BLaER1 (cell line): ENCODE results near the gene CTBP1.

ENCODE experiments used
- H3K27ac ChIP-seq: shearing (Covaris generic); formaldehyde crosslinking; 2 replicates; pipeline ENCODE4 v1.8.1; 2022
- H3K27me3 ChIP-seq: shearing (Covaris generic); formaldehyde crosslinking; 2 replicates; pipeline ENCODE4 v1.8.1; 2022
- H3K36me3 ChIP-seq: shearing (Covaris generic); formaldehyde crosslinking; 2 replicates; pipeline ENCODE4 v1.8.1; 2022
- H3K4me1 ChIP-seq: shearing (Covaris generic); formaldehyde crosslinking; 2 replicates; pipeline ENCODE4 v1.8.1; 2022
- H3K4me2 ChIP-seq: shearing (Covaris generic); formaldehyde crosslinking; 2 replicates; pipeline ENCODE4 v1.8.1; 2022
- H3K4me3 ChIP-seq: shearing (Covaris generic); formaldehyde crosslinking; 2 replicates; pipeline ENCODE4 v1.8.1; 2022
- H3K9ac ChIP-seq: shearing (Covaris generic); formaldehyde crosslinking; 2 replicates; pipeline ENCODE4 v1.8.1; 2022
- H3K9me3 ChIP-seq: shearing (Covaris generic); formaldehyde crosslinking; 2 replicates; pipeline ENCODE4 v1.8.1; 2022
- H4K20me1 ChIP-seq: shearing (Covaris generic); formaldehyde crosslinking; 2 replicates; pipeline ENCODE4 v1.8.1; 2022
- Cebpa-rat ChIP-seq: shearing (Covaris generic); IDR thresholded peaks from 2 replicates; pipeline ENCODE4 v1.8.1; 2022

Gene CTBP1

GRCh38 chr4:1251773-1252066, 2.8 kb upstream of the CTBP1 start:
- no peak overlapping the region for H3K4me2 ChIP-seq
- H3K9me3 ChIP-seq = peaks cover 62% of the 10 kb centered on the region

GRCh38 chr4:1250921-1251772, 2.2 kb upstream of the CTBP1 start:
- Histone ChIP-seq H3K27me3 (no peaks in the 10 kb centered on the region), H3K36me3 (peaks cover 45% of the 10 kb centered on the region)

More at GRCh38 chr4:1251773-1252066, 2.8 kb upstream of the CTBP1 start:
- no peak for TF ChIP-seq Cebpa-rat
- Histone ChIP-seq H3K9ac (no peak overlapping the region), H3K27ac (no peak overlapping the region), H3K27me3 (no peaks in the 10 kb centered on the region), H3K4me3 (0 out of 2 replicates have a peak overlapping the region, but pooled peaks have one; percentile 98), H3K36me3 (peaks cover 45% of the 10 kb centered on the region), H3K4me1 (peaks cover 24% of the 10 kb centered on the region), H4K20me1 (peaks cover 13% of the 10 kb centered on the region)

GRCh38 chr4:1250527-1250812, 1.5 kb upstream of the CTBP1 start:
- Histone ChIP-seq H3K4me2 (peak overlapping the region; percentile 95), H3K27ac (peak overlapping the region; percentile 98; the same call in 1 of the 2 replicates), H3K4me1 (peaks cover 37% of the 10 kb centered on the region), H3K4me3 (peak overlapping the region; percentile 98), H3K27me3 (no peaks in the 10 kb centered on the region), H3K9me3 (peaks cover 49% of the 10 kb centered on the region), H3K9ac (peak overlapping the region; percentile 99), H3K36me3 (peaks cover 45% of the 10 kb centered on the region), H4K20me1 (peaks cover 26% of the 10 kb centered on the region)
- TF ChIP-seq Cebpa-rat = no peak

More at GRCh38 chr4:1250921-1251772, 2.2 kb upstream of the CTBP1 start:
- no peak for TF ChIP-seq Cebpa-rat
- H3K27ac ChIP-seq = no peak overlapping the region
- H3K4me2 ChIP-seq = peak overlapping the region; percentile 95
- peaks cover 19% of the 10 kb centered on the region for H4K20me1 ChIP-seq
- peak overlapping the region; percentile 98 for H3K4me3 ChIP-seq
- H3K9me3 ChIP-seq = peaks cover 56% of the 10 kb centered on the region
- peaks cover 30% of the 10 kb centered on the region for H3K4me1 ChIP-seq
- H3K9ac ChIP-seq = no peak overlapping the region

- H3K4me1 ChIP-seq = peaks cover 42% of the 10 kb centered on the region
- H3K4me2 ChIP-seq = peak overlapping the region; percentile 95
- H3K9ac ChIP-seq = peak overlapping the region; percentile 99
- H3K9me3 ChIP-seq = peaks cover 44% of the 10 kb centered on the region
- peaks cover 44% of the 10 kb centered on the region for H3K36me3 ChIP-seq
- H4K20me1 ChIP-seq = peaks cover 31% of the 10 kb centered on the region
- no peak for TF ChIP-seq Cebpa-rat
- H3K27ac ChIP-seq = peak overlapping the region; percentile 98
- no peaks in the 10 kb centered on the region for H3K27me3 ChIP-seq
- peak overlapping the region; percentile 98 for H3K4me3 ChIP-seq
Measured at GRCh38 chr4:1249731-1250526, 999 bp upstream of the CTBP1 start.

GRCh38 chr4:1249148-1249730, 309 bp upstream of the CTBP1 start:
- Histone ChIP-seq H4K20me1 (peaks cover 38% of the 10 kb centered on the region), H3K9ac (peak overlapping the region; percentile 99), H3K4me2 (peak overlapping the region; percentile 95), H3K9me3 (peaks cover 37% of the 10 kb centered on the region), H3K4me3 (peak overlapping the region; percentile 98), H3K27ac (peak overlapping the region; percentile 98), H3K27me3 (no peaks in the 10 kb centered on the region), H3K4me1 (peaks cover 49% of the 10 kb centered on the region), H3K36me3 (peaks cover 43% of the 10 kb centered on the region)
- no peak for TF ChIP-seq Cebpa-rat

GRCh38 chr4:1247864-1248244, 1.1 kb downstream of the CTBP1 start:
- Histone ChIP-seq H3K4me1 (peaks cover 63% of the 10 kb centered on the region), H4K20me1 (peaks cover 52% of the 10 kb centered on the region), H3K36me3 (peaks cover 37% of the 10 kb centered on the region), H3K27ac (peak overlapping the region; percentile 98), H3K4me2 (peak overlapping the region; percentile 99), H3K9ac (peak overlapping the region; percentile 99), H3K4me3 (peak overlapping the region; percentile 98), H3K27me3 (no peaks in the 10 kb centered on the region), H3K9me3 (peaks cover 23% of the 10 kb centered on the region)
- TF ChIP-seq Cebpa-rat = no peak

GRCh38 chr4:1246901-1247863, 1.7 kb downstream of the CTBP1 start:
- H3K9ac ChIP-seq = peak overlapping the region; percentile 99
- H3K4me3 ChIP-seq = peak overlapping the region; percentile 98
- H3K27ac ChIP-seq = peak overlapping the region; percentile 98
- peaks cover 70% of the 10 kb centered on the region for H3K4me1 ChIP-seq
- peaks cover 39% of the 10 kb centered on the region for H3K36me3 ChIP-seq
- H3K4me2 ChIP-seq = peak overlapping the region; percentile 99
- TF ChIP-seq Cebpa-rat = no peak
- H3K27me3 ChIP-seq = no peaks in the 10 kb centered on the region
- H3K9me3 ChIP-seq = peaks cover 17% of the 10 kb centered on the region
- H4K20me1 ChIP-seq = peaks cover 58% of the 10 kb centered on the region

- H3K4me3 ChIP-seq = peak overlapping the region; percentile 98
- H3K36me3 ChIP-seq = peaks cover 40% of the 10 kb centered on the region
- H3K4me1 ChIP-seq = peaks cover 70% of the 10 kb centered on the region
- H3K27me3 ChIP-seq = no peaks in the 10 kb centered on the region
- peaks cover 67% of the 10 kb centered on the region for H4K20me1 ChIP-seq
- no peak for TF ChIP-seq Cebpa-rat
- H3K27ac ChIP-seq = peak overlapping the region; percentile 98
- H3K9me3 ChIP-seq = peaks cover 8% of the 10 kb centered on the region
- H3K4me2 ChIP-seq = peak overlapping the region; percentile 99
- peak overlapping the region; percentile 99 for H3K9ac ChIP-seq
Measured at GRCh38 chr4:1246111-1246881, 2.6 kb downstream of the CTBP1 start.
